Activated CD4-positive, alpha-beta T cell treated with anti-CD3 and anti-CD28 coated beads for 36 hours (primary cell): ENCODE data around the gene ADAMTS2. TPM values are rescaled to one million over a fixed set of nuclear protein-coding genes. Genes with fewer than 3 reads are reported as not detected.

Experiments used
- ATAC-seq: fragments of 200-7000 bp; cut with Tn5 transposase; one replicate; pipeline ENCODE4 v1.10.0; 2021; ENCODE audit warnings: mild to moderate bottlenecking, moderate library complexity
- CTCF ChIA-PET: fragments of 350-600 bp; sonication (Branson Sonifier 250); formaldehyde crosslinking; loops from one replicate; lab custom pipeline; 2021; ENCODE audit warnings: antibody characterized with exemption; lab: Charles Lee
- POLR2A ChIA-PET: fragments of 350-600 bp; sonication (Branson Sonifier 250); formaldehyde crosslinking; loops from one replicate; lab custom pipeline; 2021; ENCODE audit warnings: antibody characterized with exemption, inconsistent platforms; lab: Charles Lee
- DNase-seq: peaks from one replicate; pipeline ENCODE4 v3.0.0-alpha.2; 2020
- H3K27ac Mint-ChIP-seq: one replicate; pipeline ENCODE4 v1.8.0; 2021; ENCODE audit warnings: mixed read lengths
- H3K27me3 Mint-ChIP-seq: one replicate; pipeline ENCODE4 v1.8.0; 2021; ENCODE audit warnings: mixed read lengths
- H3K36me3 Mint-ChIP-seq: one replicate; pipeline ENCODE4 v1.8.0; 2021; ENCODE audit warnings: low read depth, mixed read lengths
- H3K4me1 Mint-ChIP-seq: one replicate; pipeline ENCODE4 v1.8.0; 2021; ENCODE audit warnings: mixed read lengths
- H3K4me3 Mint-ChIP-seq: one replicate; pipeline ENCODE4 v1.8.0; 2021; ENCODE audit warnings: mild to moderate bottlenecking, moderate library complexity, mixed read lengths
- H3K9me3 Mint-ChIP-seq: one replicate; pipeline ENCODE4 v1.8.0; 2021; ENCODE audit warnings: low read depth, mixed read lengths
- intact Hi-C, 2 experiments: fragments of 100-400 bp; cut with DNase I in 1 of 2; cut with micrococcal nuclease in 1 of 2; formaldehyde crosslinking; loops; one replicate each; pipeline versions ENCODE4 v1.14.2 to v1.15.1; 2022 to 2024; cut with DNase I, micrococcal nuclease
- total RNA-seq, 2 experiments: library from RNA; stranded (reverse); gene quantifications; one replicate each; pipeline ENCODE4 v1.2.3, GENCODE V29; 2021

ADAMTS2 gene
- total RNA-seq, 2 experiments from 2014 or later: not detected

DNA sequence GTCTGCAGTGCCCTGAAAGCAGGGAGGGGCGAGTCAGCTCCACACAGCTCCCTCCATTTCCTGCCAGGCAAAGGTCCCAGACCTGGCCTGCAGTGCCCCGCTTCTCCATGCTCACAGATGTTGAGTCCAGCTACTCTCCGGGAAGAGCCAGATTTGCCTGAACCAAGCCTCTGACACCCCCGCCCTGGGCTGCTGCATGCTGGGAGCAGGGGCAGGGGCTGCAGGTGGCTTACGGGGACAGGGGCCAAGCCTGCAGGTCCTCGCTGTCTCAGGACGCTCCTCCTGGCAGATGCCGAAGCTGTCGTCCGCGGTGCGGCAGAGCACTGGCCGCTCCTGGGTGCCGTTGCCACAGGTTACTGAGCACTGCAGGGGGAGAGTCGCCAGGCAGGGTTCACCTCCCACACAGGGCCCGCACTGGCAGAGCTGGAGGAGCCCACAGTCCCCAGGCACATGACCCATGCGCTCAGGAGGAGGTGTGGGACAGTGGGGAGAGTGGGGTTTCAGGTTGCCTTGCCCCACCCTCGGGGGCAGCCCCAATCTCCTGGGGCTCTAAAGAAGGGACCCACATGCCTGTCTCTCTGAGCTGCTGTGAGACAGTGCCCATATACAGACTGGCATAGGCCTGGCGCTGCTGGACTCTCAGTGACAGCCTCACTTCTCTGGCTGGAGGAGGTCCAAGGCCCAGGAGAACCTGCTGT, 222.7 kb downstream of the ADAMTS2 start:
- no peak overlapping the region for H3K27ac Mint-ChIP-seq
- ATAC-seq (no peak), DNase-seq (no peak)
- no peaks in the 10 kb centered on the region for H3K36me3 Mint-ChIP-seq
- intact Hi-C loops: no loop called here
- H3K27me3 Mint-ChIP-seq: no peaks in the 10 kb centered on the region
- ChIA-PET CTCF (no interaction called here), POLR2A (no interaction called here)
- H3K4me1 Mint-ChIP-seq: no peaks in the 10 kb centered on the region
- H3K9me3 Mint-ChIP-seq: peaks cover 4% of the 10 kb centered on the region
- no peak overlapping the region for H3K4me3 Mint-ChIP-seq

DNA sequence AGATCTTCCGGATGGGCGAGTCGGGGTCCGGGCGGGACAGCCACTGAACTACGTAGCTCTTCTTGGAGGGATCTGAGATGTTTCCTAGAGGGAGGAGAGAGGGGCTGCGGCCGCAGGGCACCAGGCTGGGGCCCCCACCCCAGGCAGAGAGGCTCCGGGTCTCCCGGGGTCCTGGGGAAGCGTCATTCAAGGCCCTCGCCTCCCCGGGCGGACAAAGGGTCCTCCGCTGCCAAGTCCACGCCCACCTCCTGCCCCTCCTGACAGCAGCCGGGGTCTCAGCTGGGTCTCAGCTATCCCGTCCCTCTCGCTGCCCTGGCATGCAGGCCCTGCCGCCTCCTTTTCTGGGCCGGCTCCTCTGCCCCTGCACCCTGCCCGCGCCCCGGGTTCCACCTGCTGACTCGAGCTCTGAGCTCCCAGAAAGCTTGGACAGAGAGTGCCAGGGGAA, 223.6 kb downstream of the ADAMTS2 start:
- no peaks in the 10 kb centered on the region for H3K27me3 Mint-ChIP-seq

DNA sequence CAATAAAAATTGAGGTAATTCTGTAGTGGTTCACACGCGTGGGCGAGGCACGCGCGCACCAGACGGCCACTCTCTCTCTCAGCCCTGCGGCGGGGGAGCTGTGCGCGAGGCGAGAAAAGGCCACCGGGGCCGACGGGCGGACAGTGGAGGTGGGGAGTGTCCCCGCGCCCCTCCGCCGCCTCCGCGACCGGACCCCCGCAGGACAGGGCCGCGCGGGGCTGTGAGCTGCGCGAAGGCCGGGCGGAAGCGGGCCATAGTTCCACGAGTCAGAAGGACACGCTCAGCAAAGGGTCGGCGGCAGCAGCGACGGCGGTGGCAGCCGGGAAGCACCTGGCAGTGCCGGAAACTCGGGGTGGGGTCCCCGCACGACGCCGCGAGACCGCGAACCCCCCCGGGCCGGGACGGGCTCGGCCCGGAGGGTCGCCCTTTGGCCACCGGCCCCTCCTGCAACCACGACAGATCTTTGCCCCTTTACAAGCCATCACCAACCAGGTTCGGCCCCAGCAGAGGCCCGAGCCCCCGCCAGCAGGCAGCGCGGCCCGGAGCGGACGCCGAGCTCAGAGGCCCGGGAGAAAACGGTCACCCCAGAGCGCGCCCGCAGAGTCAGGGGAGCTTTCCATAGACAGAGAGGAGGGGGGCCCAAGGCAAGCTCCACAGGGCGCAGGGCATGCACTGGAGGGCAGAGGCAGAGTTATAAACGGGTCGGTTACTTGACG, 224.2 kb downstream of the ADAMTS2 start:
- H3K9me3 Mint-ChIP-seq: peaks cover 4% of the 10 kb centered on the region
- intact Hi-C loops: no loop called here
- no peaks in the 10 kb centered on the region for H3K36me3 Mint-ChIP-seq
- H3K27me3 Mint-ChIP-seq: no peaks in the 10 kb centered on the region
- H3K27ac Mint-ChIP-seq: no peak overlapping the region
- POLR2A ChIA-PET: no interaction called here
- H3K4me3 Mint-ChIP-seq: no peak overlapping the region
- CTCF ChIA-PET: no interaction called here
- ATAC-seq: no peak
- no peaks in the 10 kb centered on the region for H3K4me1 Mint-ChIP-seq
- DNase-seq: no peak

More for the DNA sequence above, 223.6 kb downstream of the ADAMTS2 start:
- no peak for DNase-seq
- H3K4me1 Mint-ChIP-seq: no peaks in the 10 kb centered on the region
- ATAC-seq: no peak
- H3K27ac Mint-ChIP-seq: no peak overlapping the region
- no peak overlapping the region for H3K4me3 Mint-ChIP-seq
- POLR2A ChIA-PET: no interaction called here
- H3K36me3 Mint-ChIP-seq: no peaks in the 10 kb centered on the region
- H3K9me3 Mint-ChIP-seq: peaks cover 4% of the 10 kb centered on the region
- CTCF ChIA-PET: no interaction called here
- intact Hi-C loops: no loop called here

DNA sequence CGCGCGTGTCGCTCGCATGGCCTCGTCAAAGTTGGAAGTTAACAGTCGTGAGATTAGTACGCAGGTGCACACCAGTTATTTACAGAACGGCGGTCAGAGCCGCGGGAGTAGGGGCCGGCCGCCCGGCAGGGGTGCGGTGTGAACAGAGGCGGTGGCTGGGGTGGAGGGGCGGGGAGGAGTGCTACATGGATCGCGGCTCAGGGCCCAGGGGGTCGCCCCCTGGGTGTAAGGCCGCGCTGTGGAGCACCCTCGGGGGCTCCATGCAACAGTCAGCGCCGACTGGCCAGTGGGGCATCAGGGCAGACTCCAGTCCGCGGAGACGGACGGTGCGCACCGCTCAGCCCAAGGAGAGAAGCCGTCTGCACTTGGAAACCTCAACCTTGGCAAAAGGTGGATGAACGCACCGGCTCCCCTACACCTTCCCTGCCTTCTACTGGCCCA, 224.8 kb downstream of the ADAMTS2 start:
- H3K9me3 Mint-ChIP-seq: peaks cover 4% of the 10 kb centered on the region
- DNase-seq: no peak
- POLR2A ChIA-PET: no interaction called here

DNA sequence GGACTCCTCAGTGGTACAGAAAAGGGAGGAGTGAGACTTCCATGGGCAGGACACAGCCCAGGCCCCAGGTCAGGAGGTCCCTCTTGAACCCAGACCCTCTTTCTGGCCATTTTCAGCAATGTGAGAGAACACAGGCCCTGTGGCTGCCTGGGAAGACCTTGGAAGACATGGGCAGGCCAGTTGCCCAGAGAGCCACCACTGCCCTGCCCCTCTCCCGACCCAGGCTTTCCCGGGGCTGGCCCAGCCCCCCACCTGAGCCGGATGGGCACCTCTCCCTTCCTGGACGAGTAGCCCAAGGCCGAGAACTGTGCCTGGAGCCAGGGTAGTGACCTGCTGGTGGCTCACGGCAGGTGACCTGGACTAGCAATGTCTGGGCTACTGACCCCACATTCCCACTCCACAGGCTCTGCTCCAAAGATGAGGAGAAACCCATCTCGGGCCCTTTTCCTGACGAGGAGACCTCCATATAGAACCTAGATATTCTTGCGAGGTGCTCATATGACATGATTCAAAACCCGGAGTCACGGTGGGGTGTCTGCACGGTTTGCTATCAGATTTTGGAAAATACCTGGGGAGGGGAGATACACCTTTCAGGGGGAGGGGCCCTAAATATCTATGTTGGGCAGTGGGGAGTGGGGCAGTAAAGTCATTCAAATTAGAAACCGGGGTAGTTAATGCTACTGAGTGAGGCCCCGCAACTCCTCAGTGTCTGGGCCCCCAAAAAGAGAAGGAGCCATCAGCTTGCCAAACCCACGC, 225.7 kb downstream of the ADAMTS2 start:
- CTCF ChIA-PET: no interaction called here
- ATAC-seq: no peak
- H3K9me3 Mint-ChIP-seq: peaks cover 11% of the 10 kb centered on the region

More for the DNA sequence above, 224.8 kb downstream of the ADAMTS2 start:
- Mint-ChIP-seq H3K27ac (no peak overlapping the region), H3K4me1 (no peaks in the 10 kb centered on the region), H3K27me3 (no peaks in the 10 kb centered on the region), H3K36me3 (no peaks in the 10 kb centered on the region), H3K4me3 (no peak overlapping the region)
- ATAC-seq: no peak
- intact Hi-C loops: no loop called here
- CTCF ChIA-PET: no interaction called here

DNA sequence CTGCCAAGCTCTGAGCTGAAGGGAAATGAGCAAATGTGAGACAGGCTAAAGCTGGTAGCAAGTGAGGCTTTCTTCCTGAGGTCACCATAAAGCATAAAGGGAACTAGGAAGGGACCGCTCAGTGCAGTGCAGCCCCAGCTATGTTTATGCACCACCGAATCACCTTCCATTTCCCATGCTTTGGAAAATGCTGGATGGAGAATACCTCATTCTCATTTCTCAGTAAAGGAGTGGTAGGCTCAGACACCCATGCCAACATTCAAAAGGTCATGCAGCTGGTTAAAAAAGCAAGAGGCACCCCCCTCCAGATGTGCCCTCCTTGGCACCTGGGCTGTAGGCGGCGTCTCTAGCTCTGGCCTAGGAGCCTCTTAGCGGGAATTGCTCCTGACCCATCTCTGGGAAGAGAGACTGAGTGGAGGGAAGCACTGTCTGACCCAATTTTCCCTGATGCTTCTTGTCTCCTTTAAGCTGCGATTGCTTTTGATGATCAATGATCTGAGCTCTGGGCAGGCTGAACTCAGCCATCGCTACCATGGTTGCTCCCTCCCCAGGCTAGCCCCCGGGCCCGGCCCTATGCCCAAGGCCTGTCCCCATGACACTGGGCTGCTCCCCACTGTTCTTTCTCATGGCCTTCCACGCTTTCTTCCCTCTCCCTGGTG, 226.4 kb downstream of the ADAMTS2 start:
- CTCF ChIA-PET: interaction anchor here (0.9 kb wide), 1 partner anchor 46 kb away, joined by 3 read pairs; no protein-coding TSS in a partner anchor
- Mint-ChIP-seq H3K27me3 (no peaks in the 10 kb centered on the region), H3K36me3 (peaks cover 3% of the 10 kb centered on the region), H3K4me3 (no peak overlapping the region), H3K9me3 (peaks cover 12% of the 10 kb centered on the region), H3K27ac (no peak overlapping the region), H3K4me1 (no peaks in the 10 kb centered on the region)
- DNase-seq (no peak), ATAC-seq (no peak)
- POLR2A ChIA-PET: no interaction called here
- intact Hi-C loops: no loop called here

More for the DNA sequence above, 225.7 kb downstream of the ADAMTS2 start:
- peaks cover 3% of the 10 kb centered on the region for H3K36me3 Mint-ChIP-seq
- POLR2A ChIA-PET: no interaction called here
- no peak overlapping the region for H3K4me3 Mint-ChIP-seq
- intact Hi-C loops: no loop called here
- H3K27ac Mint-ChIP-seq: no peak overlapping the region
- H3K4me1 Mint-ChIP-seq: no peaks in the 10 kb centered on the region
- DNase-seq: no peak
- no peaks in the 10 kb centered on the region for H3K27me3 Mint-ChIP-seq

DNA sequence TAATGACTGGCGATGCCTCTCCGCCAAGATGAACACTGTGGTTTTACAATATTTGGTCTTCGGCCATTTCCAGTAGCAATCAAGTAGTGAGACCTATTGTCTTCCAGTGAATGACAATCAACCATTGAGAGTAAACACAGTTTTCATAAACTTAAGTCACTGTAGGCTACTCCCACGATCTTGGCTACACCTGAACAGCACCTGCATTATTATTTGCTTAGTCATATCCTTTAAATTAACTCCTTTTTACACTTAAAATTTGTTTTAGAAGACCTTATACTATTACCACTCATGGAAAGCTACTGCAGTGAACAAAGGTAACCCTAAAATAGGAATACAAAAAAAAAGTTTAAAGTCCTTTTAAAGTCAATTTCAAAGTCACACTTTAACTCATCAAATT, 226.9 kb downstream of the ADAMTS2 start:
- Mint-ChIP-seq H3K4me1 (no peaks in the 10 kb centered on the region), H3K9me3 (peaks cover 17% of the 10 kb centered on the region), H3K4me3 (no peak overlapping the region), H3K27ac (no peak overlapping the region), H3K27me3 (no peaks in the 10 kb centered on the region), H3K36me3 (peaks cover 3% of the 10 kb centered on the region)
- POLR2A ChIA-PET: no interaction called here
- intact Hi-C loops: no loop called here
- CTCF ChIA-PET: interaction anchor here (0.9 kb wide), 1 partner anchor 46 kb away, joined by 3 read pairs; no protein-coding TSS in a partner anchor
- ATAC-seq (no peak), DNase-seq (no peak)

DNA sequence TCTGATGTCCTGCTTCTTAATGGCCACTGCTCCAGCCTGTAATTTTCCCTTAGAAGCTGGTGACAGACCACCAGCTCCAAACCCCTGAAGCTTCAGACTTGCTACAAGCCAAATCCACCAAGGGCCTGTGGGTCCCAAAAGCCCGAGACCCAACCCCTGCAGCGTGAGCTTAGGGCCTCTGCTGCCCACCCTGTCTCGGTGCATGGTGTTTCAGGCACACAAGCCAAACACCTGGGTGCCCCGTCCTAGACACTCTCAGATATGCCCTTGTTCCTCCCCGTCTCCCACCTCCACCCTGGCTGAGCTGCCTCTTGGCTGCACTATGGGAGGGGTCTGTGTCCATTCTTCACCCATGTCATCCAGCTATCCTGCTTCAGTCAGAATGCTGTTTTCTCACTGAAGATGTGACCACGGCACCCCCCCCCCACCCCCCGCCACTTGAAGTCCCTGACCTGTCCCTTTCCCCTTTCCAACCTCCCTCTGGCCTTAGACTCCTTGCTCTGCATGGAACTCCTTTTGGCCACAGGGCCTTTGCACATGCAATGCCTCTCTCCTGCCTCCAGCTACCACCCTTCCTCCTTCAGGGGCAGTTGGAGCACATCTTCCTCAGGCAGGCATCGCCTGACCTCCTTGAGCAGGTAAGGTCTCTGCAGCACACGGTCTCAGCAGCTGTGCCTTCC, 229.3 kb downstream of the ADAMTS2 start:
- Mint-ChIP-seq H3K27ac (no peak overlapping the region), H3K36me3 (peaks cover 3% of the 10 kb centered on the region), H3K4me1 (no peaks in the 10 kb centered on the region), H3K9me3 (peaks cover 26% of the 10 kb centered on the region), H3K27me3 (no peaks in the 10 kb centered on the region), H3K4me3 (no peak overlapping the region)
- DNase-seq: no peak
- ChIA-PET POLR2A (interaction anchor here (0.6 kb wide), 1 partner anchor 35 kb away, joined by 3 read pairs; no protein-coding TSS in a partner anchor), CTCF (interaction anchor here (0.6 kb wide), 1 partner anchor 32 kb away, joined by 3 read pairs; no protein-coding TSS in a partner anchor)
- ATAC-seq: no peak
- intact Hi-C loops: no loop called here

DNA sequence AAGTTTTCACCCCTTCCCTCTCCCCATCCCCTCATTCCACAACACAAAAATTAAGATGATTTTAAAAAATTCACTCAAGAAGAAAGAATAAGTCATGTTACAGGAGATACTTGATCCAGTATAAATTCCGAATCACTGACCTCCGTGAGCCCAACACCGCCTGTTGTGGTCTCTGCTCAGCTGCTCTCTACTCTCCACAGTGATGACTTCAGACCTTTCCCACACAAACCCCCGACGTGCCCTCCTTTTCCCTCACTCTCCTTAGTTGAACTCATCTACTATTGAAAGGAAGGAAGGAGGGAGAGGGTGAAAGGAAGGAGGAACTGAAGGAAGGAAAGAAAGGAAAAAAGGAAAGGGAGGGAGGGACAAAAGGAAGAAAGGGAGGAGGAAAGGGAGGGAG, 230.0 kb downstream of the ADAMTS2 start:
- intact Hi-C loops: no loop called here
- no peak for DNase-seq
- CTCF ChIA-PET: no interaction called here
- Mint-ChIP-seq H3K9me3 (peaks cover 29% of the 10 kb centered on the region), H3K36me3 (peaks cover 3% of the 10 kb centered on the region), H3K4me3 (no peak overlapping the region), H3K4me1 (no peaks in the 10 kb centered on the region), H3K27ac (no peak overlapping the region), H3K27me3 (no peaks in the 10 kb centered on the region)
- no peak for ATAC-seq
- POLR2A ChIA-PET: no interaction called here

DNA sequence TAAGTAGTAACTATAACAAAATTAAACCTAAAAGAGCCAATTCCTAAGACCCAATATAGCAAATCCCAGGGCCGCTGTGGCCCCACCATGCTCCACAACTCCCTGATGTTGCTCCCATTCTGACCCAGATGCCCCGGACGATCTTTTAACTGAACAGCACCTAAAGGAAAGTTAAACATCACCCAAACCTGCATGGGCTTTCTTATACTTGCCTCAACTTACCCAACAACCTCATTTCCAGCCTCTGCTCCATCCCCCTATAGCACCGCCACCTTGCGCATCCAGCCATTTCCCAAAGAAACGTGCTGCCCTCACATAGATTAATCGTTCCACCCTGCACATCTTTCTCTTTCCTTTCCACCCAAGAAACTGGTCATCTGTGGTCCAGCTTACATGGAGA, 230.5 kb downstream of the ADAMTS2 start:
- Mint-ChIP-seq H3K4me1 (no peaks in the 10 kb centered on the region), H3K36me3 (peaks cover 3% of the 10 kb centered on the region), H3K27me3 (no peaks in the 10 kb centered on the region), H3K4me3 (no peak overlapping the region), H3K9me3 (peaks cover 25% of the 10 kb centered on the region), H3K27ac (no peak overlapping the region)
- DNase-seq (no peak), ATAC-seq (no peak)
- ChIA-PET POLR2A (no interaction called here), CTCF (no interaction called here)
- intact Hi-C loops: no loop called here
